ENCODE results near the gene PCDHGA9. TPM values are rescaled to one million over a fixed set of nuclear protein-coding genes. Genes with fewer than 3 reads are reported as not detected.

Gene PCDHGA9
- polyA plus RNA-seq, 3 donors, result not detected

GRCh38 chr5:141363952-141364660 is 38.5 kb upstream of the PCDHGA9 start, which contains the start of gene PCDHGA5:
Gene PCDHGA5 (plus strand): TSS chr5:141364162. CDS start chr5:141364331, 169 bp downstream.
- no peaks in the 10 kb centered on the region for H3K79me2 ChIP-seq (ENCODE audit: insufficient read depth, low read length)
- peaks cover 43 to 80% (median 72%) of the 10 kb centered on the region in 7 donors for H3K9me3 Mint-ChIP-seq
- H3K9ac ChIP-seq (ENCODE audit: insufficient read depth, low read length, poor library complexity, severe bottlenecking), result no peak within 1 kb of the TSS
- 29% methylated on average over 31 of the region's 34 CpGs for WGBS (ENCODE audit: insufficient coverage)
- no peak within 1 kb of the TSS for H2AFZ ChIP-seq (ENCODE audit: insufficient read depth, low read depth, low read length, poor library complexity, severe bottlenecking)
- no peaks in the 10 kb centered on the region for H3K4me1 ChIP-seq (ENCODE audit: control insufficient read depth in 1 of 2, insufficient read depth in 2 of 2, low read length in 2 of 2)
- DNase-seq, result no peak
- no peak within 1 kb of the TSS for H3K27ac ChIP-seq (ENCODE audit: low read depth in 1 of 2, low read length in 2 of 2)
- peaks cover 16 to 20% of the 10 kb centered on the region in 2 donors for H3K36me3 Mint-ChIP-seq
- intact Hi-C loops (cut with micrococcal nuclease), result no loop called here
- H3K4me3 ChIP-seq (replicated peaks in 1 of 3; ENCODE audit: low read depth in 2 of 3, low read length in 3 of 3), result no peak within 1 kb of the TSS
- H3K36me3 ChIP-seq (replicated peaks in 1 of 2; ENCODE audit: control insufficient read depth in 1 of 2, insufficient read depth in 2 of 2, low read length in 2 of 2), result no peaks in the 10 kb centered on the region
- no peak within 1 kb of the TSS for H3K4me2 ChIP-seq (replicated peaks; ENCODE audit: extremely low read depth, low read length, poor library complexity, severe bottlenecking)
- peaks cover 2% of the 10 kb centered on the region for H3K4me1 Mint-ChIP-seq
- peaks cover 53 to 94% of the 10 kb centered on the region in 2 donors for H3K27me3 ChIP-seq (ENCODE audit: control insufficient read depth in 2 of 2, insufficient read depth in 2 of 2, low read length in 2 of 2)
- peak within 1 kb of the TSS in 1 of 2 donors; percentile 71 for H3K4me3 Mint-ChIP-seq
- H4K20me1 ChIP-seq (ENCODE audit: insufficient read depth, low read length), result no peaks in the 10 kb centered on the region
- peaks cover 70 to 77% (median 72%) of the 10 kb centered on the region in 3 donors for H3K27me3 Mint-ChIP-seq (ENCODE audit: low read depth in 3 of 3)
- H3K27ac Mint-ChIP-seq, result no peak within 1 kb of the TSS
- no peak for TF ChIP-seq CTCF (IDR thresholded peaks at IDR 0.05)
- peaks cover 55 to 72% of the 10 kb centered on the region in 2 donors for H3K9me3 ChIP-seq (replicated peaks in 1 of 2; ENCODE audit: control insufficient read depth in 1 of 2, insufficient read depth in 1 of 2, low read length in 2 of 2)

GRCh38 chr5:141366016-141366896 is 36.3 kb upstream of the PCDHGA9 start:
- intact Hi-C loops (cut with micrococcal nuclease), result no loop called here

More at GRCh38 chr5:141366016-141366896, 36.3 kb upstream of the PCDHGA9 start:
- Histone ChIP-seq H3K4me2 (replicated peaks; ENCODE audit: extremely low read depth, low read length, poor library complexity, severe bottlenecking) (no peak overlapping the region), H2AFZ (ENCODE audit: insufficient read depth, low read depth, low read length, poor library complexity, severe bottlenecking) (no peak overlapping the region), H3K4me1 (ENCODE audit: control insufficient read depth in 1 of 2, insufficient read depth in 2 of 2, low read length in 2 of 2) (no peaks in the 10 kb centered on the region), H3K27me3 (ENCODE audit: control insufficient read depth in 2 of 2, insufficient read depth in 2 of 2, low read length in 2 of 2) (peaks cover 57 to 97% of the 10 kb centered on the region in 2 donors), H4K20me1 (ENCODE audit: insufficient read depth, low read length) (no peaks in the 10 kb centered on the region), H3K27ac (ENCODE audit: low read depth in 1 of 2, low read length in 2 of 2) (no peak overlapping the region), H3K4me3 (replicated peaks in 1 of 3; ENCODE audit: low read depth in 2 of 3, low read length in 3 of 3) (no peak overlapping the region), H3K36me3 (replicated peaks in 1 of 2; ENCODE audit: control insufficient read depth in 1 of 2, insufficient read depth in 2 of 2, low read length in 2 of 2) (no peaks in the 10 kb centered on the region), H3K9me3 (replicated peaks in 1 of 2; ENCODE audit: control insufficient read depth in 1 of 2, insufficient read depth in 1 of 2, low read length in 2 of 2) (peaks cover 52 to 68% of the 10 kb centered on the region in 2 donors), H3K79me2 (ENCODE audit: insufficient read depth, low read length) (no peaks in the 10 kb centered on the region), H3K9ac (ENCODE audit: insufficient read depth, low read length, poor library complexity, severe bottlenecking) (no peak overlapping the region)
- no peak for TF ChIP-seq CTCF (IDR thresholded peaks at IDR 0.05)
- Mint-ChIP-seq H3K27ac (no peak overlapping the region), H3K36me3 (peaks cover 11 to 14% of the 10 kb centered on the region in 2 donors), H3K4me1 (peaks cover 8% of the 10 kb centered on the region), H3K27me3 (ENCODE audit: low read depth in 3 of 3) (peaks cover 70 to 80% (median 78%) of the 10 kb centered on the region in 3 donors), H3K4me3 (peak overlapping the region in 1 of 2 donors; percentile 71), H3K9me3 (peaks cover 41 to 79% (median 70%) of the 10 kb centered on the region in 7 donors)
- no peak for DNase-seq
- WGBS (ENCODE audit: insufficient coverage), result 36% methylated on average over 31 of the region's 46 CpGs
